Renal pelvis (tissue), 4 donors: ENCODE measurements around the gene VSX1. TPM values are rescaled to one million over a fixed set of nuclear protein-coding genes. Genes with fewer than 3 reads are reported as not detected.

ENCODE experiments used
- DNase-seq: peaks from one replicate; pipeline ENCODE4 v3.0.0-alpha.2; 2013
- polyA plus RNA-seq, 3 donors: library from polyadenylated mRNA; unstranded; fragments of 120-200 nt; gene quantifications; one replicate each; pipeline ENCODE4 v1.2.1, GENCODE V29; 2013; ENCODE audit not compliant: insufficient read length in 3 of 3

Gene VSX1
- polyA plus RNA-seq, 3 donors: 0.04 TPM; not detected in 2

DNA sequence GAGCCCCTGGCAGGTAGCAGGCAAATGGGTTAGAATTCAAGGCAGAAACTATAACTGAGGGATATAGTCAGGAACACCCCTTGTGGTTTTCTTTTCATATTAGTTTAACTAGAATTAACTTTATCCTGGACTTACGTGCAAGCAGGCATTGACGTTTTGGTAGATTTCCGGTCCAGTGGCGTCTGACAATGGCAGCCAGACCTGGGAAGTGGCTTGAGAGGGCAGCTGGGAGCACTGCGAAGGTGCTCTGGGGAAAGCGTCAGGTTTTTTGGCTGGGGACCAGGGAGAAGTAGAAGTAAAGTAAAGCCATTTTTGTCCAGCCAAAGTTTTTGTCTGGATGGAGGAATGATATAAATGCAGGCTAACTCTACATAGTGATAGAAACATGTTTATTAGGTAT lies 15.6 kb downstream of the VSX1 start:
- no peak for DNase-seq

GRCh38 chr20:25065625-25066338 lies 16.2 kb downstream of the VSX1 start:
- no peak for DNase-seq

DNA sequence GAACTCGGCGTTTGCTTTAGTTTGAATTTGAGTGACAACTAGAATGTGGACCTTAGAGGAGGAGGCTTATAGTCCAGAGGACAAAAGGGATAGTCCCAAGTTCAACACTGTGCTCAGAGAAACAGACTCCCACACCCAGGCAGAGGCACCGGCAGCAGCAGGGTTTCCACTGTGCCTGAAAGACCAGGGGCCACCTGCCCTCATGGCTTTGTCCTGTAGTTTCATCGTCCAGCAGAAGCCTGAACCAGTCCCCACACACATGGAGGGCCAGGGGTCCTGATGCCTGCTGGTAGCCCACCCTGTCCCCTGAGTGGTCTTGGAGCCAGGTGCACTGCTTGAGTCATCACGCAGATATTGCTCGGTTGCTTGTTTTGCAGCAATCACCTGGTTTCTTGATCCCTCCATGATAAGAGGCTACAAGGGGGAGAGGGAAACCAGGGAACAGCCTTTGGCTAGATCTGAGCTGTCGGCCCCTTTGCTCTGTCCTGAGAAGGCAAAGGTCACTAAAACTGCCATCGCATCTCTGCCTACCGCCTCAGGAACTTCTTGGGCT lies 16.8 kb downstream of the VSX1 start:
- no peak for DNase-seq

DNA sequence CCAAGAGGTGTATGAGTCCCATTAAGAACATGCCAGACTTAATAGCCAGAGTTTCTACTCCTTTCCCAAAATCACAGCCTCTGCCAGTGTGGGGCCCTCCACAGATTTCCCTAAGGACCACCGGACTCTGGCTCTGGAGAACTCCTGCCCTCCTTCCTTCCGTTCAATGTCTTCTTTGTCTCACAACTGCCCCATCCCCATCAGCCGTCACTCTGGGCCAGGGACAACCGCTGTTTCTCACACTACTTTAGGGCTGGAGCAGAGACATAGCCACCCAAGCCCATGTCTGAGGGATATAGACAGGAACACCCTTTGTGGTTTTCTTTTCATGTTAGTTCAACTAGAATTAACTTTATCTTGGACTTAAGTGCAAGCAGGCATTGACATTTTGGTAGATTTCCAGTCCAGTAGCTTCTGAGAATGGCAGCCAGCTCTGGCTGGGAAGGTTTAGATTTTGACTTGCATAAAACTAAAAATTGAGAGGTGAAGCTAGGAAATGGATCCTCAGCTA lies 17.3 kb downstream of the VSX1 start:
- no peak for DNase-seq

DNA sequence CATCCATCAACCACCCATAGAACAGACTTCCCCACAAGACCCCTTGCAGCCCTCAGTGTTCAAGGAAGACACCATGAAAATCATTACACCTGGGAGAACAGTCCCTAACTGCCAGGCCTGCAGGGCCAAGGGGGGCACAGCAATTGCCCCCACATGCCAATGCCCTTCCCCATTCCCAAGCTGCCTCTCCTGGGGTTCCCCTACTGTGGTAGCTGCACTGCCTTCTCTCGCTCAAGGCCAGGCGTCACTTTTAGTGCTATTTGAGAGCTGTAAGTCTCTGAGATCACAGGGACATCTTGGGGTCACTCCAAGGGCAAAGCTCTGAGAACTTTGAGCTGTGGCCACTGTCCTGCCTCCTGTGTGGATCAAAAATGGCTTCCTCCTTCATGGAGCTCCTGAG lies 18.0 kb downstream of the VSX1 start:
- no peak for DNase-seq

- no peak for DNase-seq
Measured at GRCh38 chr20:25063546-25063945, 18.4 kb downstream of the VSX1 start.

DNA sequence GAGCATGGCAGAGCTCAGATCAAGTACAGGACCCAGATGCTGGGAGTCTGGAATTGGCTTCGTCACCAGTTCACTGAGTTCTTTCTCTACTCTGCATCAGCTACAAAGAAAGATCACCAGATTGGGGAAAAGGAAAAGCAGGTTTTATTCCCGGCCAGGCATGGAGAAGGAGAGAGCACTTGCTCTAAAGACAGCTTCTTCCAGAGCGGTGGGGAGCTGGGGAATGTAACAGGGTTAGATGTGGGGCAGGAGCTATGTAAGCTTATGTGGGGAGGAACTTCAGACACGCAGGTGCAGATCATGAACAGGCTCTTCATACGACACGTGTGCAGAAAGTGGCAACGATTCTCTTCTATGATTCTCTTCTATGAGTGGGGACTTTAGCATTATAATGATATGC lies 19.1 kb downstream of the VSX1 start:
- no peak for DNase-seq

- DNase-seq: no peak
Measured at GRCh38 chr20:25061821-25062530, 20.0 kb downstream of the VSX1 start.

DNA sequence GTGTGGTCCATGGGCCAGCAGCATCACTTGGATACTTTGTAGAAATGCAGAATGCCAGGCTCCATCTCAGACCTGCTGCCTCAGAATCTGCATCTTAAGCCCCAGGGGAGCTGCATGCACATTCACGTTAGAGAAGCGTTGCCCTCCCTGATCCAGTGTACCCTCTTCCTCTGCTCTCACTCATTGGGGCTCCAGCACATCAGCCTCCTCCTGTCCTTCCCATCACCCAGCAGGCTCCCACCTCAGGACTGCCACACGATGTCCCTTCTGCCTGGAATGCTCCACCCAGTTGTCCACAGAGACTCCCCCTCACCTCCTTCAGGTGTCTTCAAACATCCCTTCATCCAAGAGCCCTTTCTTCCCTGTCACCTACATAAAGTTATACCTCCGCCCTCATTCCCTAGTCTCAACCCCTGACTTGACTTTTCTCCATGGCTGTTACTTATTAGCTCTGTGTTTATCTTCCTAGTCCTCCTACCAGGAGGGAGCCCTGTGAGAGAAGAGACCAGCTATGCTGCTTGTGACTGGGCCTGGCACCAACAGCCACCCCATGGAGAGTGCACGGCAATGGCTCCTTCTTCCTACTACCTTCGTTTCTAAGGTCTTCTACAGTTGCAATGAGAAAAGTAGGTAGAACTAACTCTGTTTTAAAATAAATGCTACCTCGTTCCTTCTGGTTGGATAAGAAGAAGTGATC lies 20.7 kb downstream of the VSX1 start:
- no peak for DNase-seq

DNA sequence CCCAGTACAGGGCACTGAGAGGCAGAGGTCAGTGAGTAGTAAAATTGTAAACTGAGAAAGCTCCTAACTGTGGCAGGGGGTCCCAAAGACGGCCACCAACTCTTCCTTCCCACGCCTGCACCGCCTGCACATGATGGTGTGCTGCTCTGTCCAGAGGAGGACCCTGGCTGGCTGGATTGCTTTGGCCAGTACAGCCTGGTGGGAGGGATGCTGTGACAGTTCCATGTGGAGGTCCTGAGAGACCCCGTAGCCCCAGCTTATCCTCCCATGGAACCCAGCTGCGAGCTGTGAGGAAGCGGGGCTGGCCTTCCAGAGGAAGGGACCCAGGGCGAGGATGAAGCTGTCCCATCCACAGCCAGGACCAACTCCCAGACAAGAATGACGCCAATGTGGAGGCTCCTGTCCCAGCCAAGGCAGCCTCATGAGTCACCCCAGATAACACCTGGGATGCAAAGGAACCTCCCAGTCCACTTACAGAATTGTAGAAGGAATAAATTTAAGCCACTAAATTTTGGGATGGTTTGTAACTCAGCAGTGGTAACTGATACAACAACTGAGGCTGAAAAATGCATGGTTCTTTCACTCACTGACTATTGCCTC lies 22.0 kb downstream of the VSX1 start:
- no peak for DNase-seq

DNA sequence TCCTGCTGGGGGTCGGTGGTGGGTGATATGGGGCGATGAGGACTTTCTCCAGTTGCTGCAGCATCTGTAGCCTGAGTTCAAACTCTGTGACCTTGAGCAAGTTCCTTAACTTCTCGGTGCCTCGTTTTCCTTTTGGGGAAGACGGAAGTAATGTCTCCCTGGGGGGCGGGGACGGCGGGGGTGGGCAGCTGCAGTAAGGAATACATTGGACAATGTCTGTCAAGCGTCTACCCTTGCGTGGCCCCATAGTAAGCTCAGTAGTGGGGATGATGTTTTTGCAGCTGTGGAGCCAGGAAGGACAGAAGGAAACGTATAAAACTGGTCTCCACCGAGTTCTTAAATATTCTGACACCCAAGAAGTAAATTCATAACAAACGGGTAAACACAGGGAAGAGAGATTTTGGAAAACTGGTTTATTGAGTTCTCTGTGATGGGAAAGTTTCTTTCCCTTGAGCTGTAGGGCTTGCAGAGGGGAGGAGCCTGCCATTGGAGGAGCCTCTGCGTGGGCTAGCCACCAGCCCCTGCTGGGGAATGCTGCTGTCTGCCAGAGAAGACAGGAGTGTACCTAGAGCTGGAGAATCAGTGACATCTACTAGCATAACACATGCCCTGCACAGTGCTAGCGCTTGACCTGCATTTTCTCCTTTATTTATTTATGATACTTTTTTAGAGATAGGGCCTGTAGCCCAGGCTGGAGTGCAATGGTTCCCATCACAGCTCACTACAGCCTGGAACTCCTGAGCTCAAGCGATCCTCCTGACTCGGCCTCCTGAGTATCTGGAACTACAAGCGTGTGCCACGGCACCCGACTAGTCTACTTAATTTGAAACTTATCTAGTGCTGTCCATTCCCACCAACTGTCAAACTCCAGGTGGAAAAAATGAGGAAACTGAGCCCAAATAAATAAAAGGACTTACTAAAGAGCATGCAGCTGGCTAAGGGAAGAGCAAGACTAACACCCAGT lies 22.8 kb downstream of the VSX1 start:
- no peak for DNase-seq

DNA sequence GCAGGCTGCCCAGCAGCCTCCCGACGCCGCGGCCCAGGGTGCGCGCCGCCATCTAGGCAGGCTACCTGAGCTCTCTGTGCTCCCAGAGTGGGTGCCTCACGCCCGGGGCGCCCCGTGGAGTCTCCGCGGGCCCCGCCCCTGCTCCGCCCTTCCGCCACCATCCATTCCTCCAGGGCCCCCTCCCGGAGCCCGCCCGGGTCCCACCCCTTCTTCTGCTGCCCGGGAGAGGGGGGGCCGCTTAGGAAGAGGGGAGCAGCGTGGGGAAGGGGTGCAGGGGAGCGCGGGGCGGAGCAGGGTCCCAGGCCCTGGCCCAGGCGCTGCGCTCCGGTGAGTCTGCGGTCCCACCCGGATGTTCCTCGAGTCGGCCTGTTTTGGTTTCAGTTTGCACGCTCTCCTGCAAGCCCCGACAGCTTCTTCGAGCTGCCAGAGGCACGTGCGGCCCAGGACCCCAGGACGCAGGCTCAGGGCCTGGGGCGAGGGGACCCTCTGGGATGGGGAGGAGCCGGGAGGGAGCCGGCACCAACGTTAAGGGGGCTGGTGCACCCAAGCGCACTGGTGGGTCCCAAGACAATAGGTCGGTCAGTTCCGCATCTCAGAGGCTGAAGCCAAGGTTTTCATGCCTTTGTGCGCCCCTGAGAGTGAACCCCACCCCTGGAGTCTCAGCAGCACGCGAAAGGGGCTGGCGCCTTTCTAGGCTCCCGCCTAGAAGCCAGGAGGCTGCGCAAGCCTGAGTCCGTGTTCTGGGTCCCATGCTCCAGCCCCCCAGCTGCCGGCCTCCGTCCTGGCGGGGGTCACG lies 23.7 kb downstream of the VSX1 start, which contains the start of gene ACSS1:
Gene ACSS1 (minus strand): TSS at position 89 of the 796 bp plus-strand sequence. CDS start 37 bp downstream, at position 52.
- peak; percentile 57 for DNase-seq

- no peak for DNase-seq
Measured at GRCh38 chr20:25057234-25058050, 24.5 kb downstream of the VSX1 start.

- DNase-seq: no peak
Measured at GRCh38 chr20:25056690-25057233, 25.2 kb downstream of the VSX1 start.

DNA sequence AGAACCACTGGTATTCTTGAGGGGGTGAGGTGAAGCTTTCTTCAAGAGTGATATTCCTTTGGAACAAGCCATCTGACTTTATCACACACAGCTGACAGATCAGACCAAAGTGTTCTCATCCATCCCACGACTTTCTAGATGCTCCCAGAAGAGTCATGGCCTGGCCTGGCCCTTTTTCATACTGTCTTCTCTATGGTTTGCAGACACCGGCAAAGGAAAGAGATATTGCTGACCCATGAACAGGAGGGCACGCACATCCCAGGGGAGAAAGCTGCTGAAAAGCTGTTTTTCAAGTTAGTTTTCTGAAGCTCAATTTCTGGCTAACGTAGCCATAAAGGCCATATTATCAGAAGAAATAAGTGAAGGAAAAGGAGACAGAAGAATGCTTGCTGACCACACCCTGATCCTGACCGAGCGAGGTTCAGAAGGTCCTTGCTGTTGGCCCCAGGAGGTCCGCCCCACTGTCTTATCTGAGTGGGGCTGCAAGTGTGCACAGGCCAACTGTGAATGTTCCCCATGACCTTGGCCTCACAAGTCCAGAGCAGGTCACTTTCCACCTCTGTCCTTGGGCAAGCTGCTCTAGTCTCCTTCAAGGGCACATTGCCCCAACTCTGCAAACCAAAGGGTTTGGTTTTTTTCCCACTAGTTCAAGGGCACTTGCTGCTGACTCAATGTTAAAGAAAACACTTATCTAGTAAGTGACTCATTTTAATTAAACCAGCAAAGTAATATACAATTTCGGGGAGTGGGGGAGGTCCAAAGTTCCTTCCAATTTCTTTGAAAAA lies 26.0 kb downstream of the VSX1 start:
- no peak for DNase-seq

- no peak for DNase-seq
Measured at GRCh38 chr20:25054995-25055629, 26.8 kb downstream of the VSX1 start.
